ENCODE results near the gene EFCAB14. TPM values are rescaled to one million over a fixed set of nuclear protein-coding genes. Genes with fewer than 3 reads are reported as not detected.

The EFCAB14 gene
- total and polyA plus RNA-seq, 9 of the 15 experiments (the other 6 are each of a cell fraction or from before 2014, with no cell fraction given): 7.3 to 49.0 (median 37.3) TPM

GRCh38 chr1:46724991-46725735 is 6.2 kb upstream of the EFCAB14 start (continued):
- TF ChIP-seq NR0B1 (IDR thresholded peaks at IDR 0.05; ENCODE audit: partially characterized antibody) (no peak), ZNF584 (CRISPR knock-in tag; IDR thresholded peaks at IDR 0.05; ENCODE audit: low read depth) (no peak), MYBL2 (IDR thresholded peaks at IDR 0.05; ENCODE audit: low read depth) (no peak), MYBL2 (CRISPR knock-in tag; IDR thresholded peaks at IDR 0.05; ENCODE audit: borderline replicate concordance) (no peak), PHB (CRISPR knock-in tag; IDR thresholded peaks at IDR 0.05) (no peak), ZNF277 (CRISPR knock-in tag; IDR thresholded peaks at IDR 0.05; ENCODE audit: borderline replicate concordance) (no peak), ZNF778 (CRISPR knock-in tag; IDR thresholded peaks at IDR 0.05) (no peak), VEZF1 (CRISPR knock-in tag; IDR thresholded peaks at IDR 0.05) (no peak), ZNF655 (CRISPR knock-in tag; IDR thresholded peaks at IDR 0.05) (no peak), E2F3 (CRISPR knock-in tag; IDR thresholded peaks at IDR 0.05) (no peak), ZSCAN29 (IDR thresholded peaks at IDR 0.05) (0 out of 2 replicates have a peak, but pooled peaks have one; percentile 34), YY1 (IDR thresholded peaks at IDR 0.05; ENCODE audit: borderline replicate concordance in 1 of 3, control insufficient read depth in 1 of 3, extremely low read depth in 1 of 3, insufficient read depth in 3 of 3, insufficient read length in 1 of 3, insufficient replicate concordance in 2 of 3, low read depth in 1 of 3, low read length in 2 of 3) (no peak), HCFC1 (IDR thresholded peaks at IDR 0.05; ENCODE audit: low read depth, low read length) (0 out of 2 replicates have a peak, but pooled peaks have one; percentile 38), GATA2 (CRISPR knock-in tag; IDR thresholded peaks at IDR 0.05) (no peak), XRCC3 (IDR thresholded peaks at IDR 0.05) (no peak), PHB2 (IDR thresholded peaks at IDR 0.05; ENCODE audit: low read depth) (no peak), MTF1 (CRISPR knock-in tag; IDR thresholded peaks at IDR 0.05; ENCODE audit: borderline replicate concordance) (no peak), GMEB1 (CRISPR knock-in tag; IDR thresholded peaks at IDR 0.05) (no peak), TFAM (CRISPR knock-in tag; conservative IDR thresholded peaks at IDR 0.05) (no peak), USF1 (CRISPR knock-in tag; IDR thresholded peaks at IDR 0.05) (no peak)

All from K562 (cell line).